Esophagus muscularis mucosa (tissue), 4 donors: ENCODE results near the gene RABEP2. TPM values are rescaled to one million over a fixed set of nuclear protein-coding genes. Genes with fewer than 3 reads are reported as not detected.
A peak's percentile ranks its signal among the peaks of the same experiment; 100 is the strongest.
"Not testable (repeated sequence)": the region's sequence is repeated elsewhere in the genome, so short reads cannot be mapped to it uniquely, and the experiment has no call there.

Source experiments
- DNase-seq: peaks from one replicate; pipeline ENCODE4 v3.0.0-alpha.2; 2017; ENCODE audit errors: extremely low spot score
- H3K27ac ChIP-seq, 4 donors: fragments of 200-600 bp; sonication (generic); replicated peaks in 1 of 4; 1 replicate in 3 of 4; 2 replicates in 1 of 4; pipeline ENCODE4 v1.5.1; 2016 to 2019; ENCODE audit warnings: mild to moderate bottlenecking in 1 of 4
- H3K27me3 ChIP-seq, 4 donors: fragments of 200-600 bp; sonication (generic); one replicate each; pipeline versions ENCODE4 v1.5.1 to v1.6.0; 2016 to 2019
- H3K36me3 ChIP-seq, 4 donors: fragments of 200-600 bp; sonication (generic); one replicate each; pipeline ENCODE4 v1.5.1; 2016 to 2019
- H3K4me1 ChIP-seq, 4 donors: fragments of 200-600 bp; sonication (generic); one replicate each; pipeline ENCODE4 v1.5.1; 2016 to 2019
- H3K4me3 ChIP-seq, 4 donors: fragments of 200-600 bp; sonication (generic); 1 replicate in 2 of 4; 2 replicates in 2 of 4; pipeline ENCODE4 v1.5.1; 2016 to 2019; ENCODE audit warnings: mild to moderate bottlenecking in 4 of 4, moderate library complexity in 1 of 4
- H3K9me3 ChIP-seq, 4 donors: fragments of 200-600 bp; sonication (generic); 1 replicate in 3 of 4; 2 replicates in 1 of 4; pipeline ENCODE4 v1.5.1; 2016 to 2019
- EP300 ChIP-seq: sonication (generic); formaldehyde crosslinking; IDR thresholded peaks from one replicate; pipeline ENCODE4 v1.6.1; 2017; ENCODE audit warnings: antibody characterized with exemption
- POLR2A ChIP-seq: fragments of 450-650 bp; IDR thresholded peaks from one replicate; pipeline ENCODE4 v1.6.1; 2017; ENCODE audit warnings: antibody characterized with exemption, moderate library complexity, mild to moderate bottlenecking, low read depth
- POLR2AphosphoS5 ChIP-seq, 2 donors: sonication (generic); formaldehyde crosslinking; IDR thresholded peaks; one replicate each; pipeline ENCODE4 v1.6.1; 2017; ENCODE audit warnings: antibody characterized with exemption in 2 of 2
- WGBS: methylation state at CpG from one replicate; pipeline ENCODE4 v1.1.5; 2018; 5-methylcytosine and 5-hydroxymethylcytosine counted together
- intact Hi-C: fragments of 100-400 bp; cut with DNase I; formaldehyde crosslinking; loops from one replicate; pipeline ENCODE4 v1.15.1; 2023
- total RNA-seq, 4 donors: library from RNA; depleted of rRNA; stranded (reverse); fragments of >200 nt; gene quantifications; one replicate each; pipeline versions ENCODE4 v1.1.0 to v1.2.1, GENCODE V29; 2016
- TF ChIP-seq, protein P1 (sequence below), 3 experiments: fragments of 200-600 bp in 2 of 3; fragments of 450-650 bp in 1 of 3; sonication (generic) in 2 of 3; IDR thresholded peaks; one replicate each; pipeline ENCODE4 v1.5.1; 2017 to 2019; ENCODE audit warnings: antibody characterized with exemption in 3 of 3, mild to moderate bottlenecking in 2 of 3, moderate library complexity in 1 of 3

The RABEP2 gene
- total RNA-seq, 4 donors from 2014 or later: 15.0 to 27.2 (median 16.7) TPM

- Histone ChIP-seq H3K9me3 (no peaks in the 10 kb centered on the region), H3K27me3 (no peaks in the 10 kb centered on the region), H3K4me3 (no peak overlapping the region), H3K4me1 (peaks cover 6 to 17% (median 6%) of the 10 kb centered on the region in 4 donors), H3K36me3 (peaks cover 26 to 56% (median 53%) of the 10 kb centered on the region in 4 donors), H3K27ac (no peak overlapping the region)
- TF ChIP-seq POLR2AphosphoS5 (IDR thresholded peaks at IDR 0.05): no peak
- TF ChIP-seq POLR2A: no peak
- no peak for TF ChIP-seq EP300
- TF ChIP-seq, protein P1, sequence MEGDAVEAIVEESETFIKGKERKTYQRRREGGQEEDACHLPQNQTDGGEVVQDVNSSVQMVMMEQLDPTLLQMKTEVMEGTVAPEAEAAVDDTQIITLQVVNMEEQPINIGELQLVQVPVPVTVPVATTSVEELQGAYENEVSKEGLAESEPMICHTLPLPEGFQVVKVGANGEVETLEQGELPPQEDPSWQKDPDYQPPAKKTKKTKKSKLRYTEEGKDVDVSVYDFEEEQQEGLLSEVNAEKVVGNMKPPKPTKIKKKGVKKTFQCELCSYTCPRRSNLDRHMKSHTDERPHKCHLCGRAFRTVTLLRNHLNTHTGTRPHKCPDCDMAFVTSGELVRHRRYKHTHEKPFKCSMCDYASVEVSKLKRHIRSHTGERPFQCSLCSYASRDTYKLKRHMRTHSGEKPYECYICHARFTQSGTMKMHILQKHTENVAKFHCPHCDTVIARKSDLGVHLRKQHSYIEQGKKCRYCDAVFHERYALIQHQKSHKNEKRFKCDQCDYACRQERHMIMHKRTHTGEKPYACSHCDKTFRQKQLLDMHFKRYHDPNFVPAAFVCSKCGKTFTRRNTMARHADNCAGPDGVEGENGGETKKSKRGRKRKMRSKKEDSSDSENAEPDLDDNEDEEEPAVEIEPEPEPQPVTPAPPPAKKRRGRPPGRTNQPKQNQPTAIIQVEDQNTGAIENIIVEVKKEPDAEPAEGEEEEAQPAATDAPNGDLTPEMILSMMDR (IDR thresholded peaks at IDR 0.05): no peak
- DNase-seq: no peak
- intact Hi-C loops: no loop called here
- WGBS: 98% methylated on average over 5 of the region's 6 CpGs
Measured at GRCh38 chr16:28874406-28874805, 50.6 kb downstream of the RABEP2 start.

DNA sequence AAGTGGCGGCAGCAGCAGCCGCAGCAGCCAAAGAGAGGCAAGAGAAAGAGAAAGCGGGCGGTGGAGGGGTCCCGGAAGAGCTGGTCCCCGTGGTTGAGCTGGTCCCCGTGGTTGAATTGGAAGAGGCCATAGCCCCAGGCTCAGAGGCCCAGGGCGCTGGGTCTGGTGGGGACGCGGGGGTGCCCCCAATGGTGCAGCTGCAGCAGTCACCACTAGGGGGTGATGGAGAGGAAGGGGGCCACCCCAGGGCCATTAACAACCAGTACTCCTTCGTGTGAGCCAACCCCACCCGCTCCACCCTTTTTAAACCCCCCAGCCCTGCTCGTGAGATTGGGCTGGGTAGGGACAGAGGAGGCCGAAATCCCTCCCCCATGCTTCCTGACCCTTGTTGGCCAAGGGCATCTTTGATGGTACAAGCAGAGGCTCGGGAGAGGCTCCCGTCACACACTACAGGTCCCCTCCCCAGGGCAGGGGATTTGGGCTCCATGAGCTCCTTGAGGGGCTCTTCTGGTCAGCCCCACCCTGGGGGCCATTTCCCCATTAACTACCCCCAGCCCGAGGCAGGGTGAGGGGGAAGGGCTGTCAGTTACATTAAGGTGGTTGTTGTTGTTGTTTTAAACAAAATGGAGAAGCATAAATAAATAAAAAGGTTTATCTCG, 51.4 kb downstream of the RABEP2 start:
- intact Hi-C loops: no loop called here
- no peak overlapping the region for H3K27ac ChIP-seq
- H3K27me3 ChIP-seq: no peaks in the 10 kb centered on the region
- no peak for TF ChIP-seq POLR2AphosphoS5 (IDR thresholded peaks at IDR 0.05)
- TF ChIP-seq, protein P1 (IDR thresholded peaks at IDR 0.05): peak; percentile 47 to 74 (median 52)
- peaks cover 33 to 63% (median 61%) of the 10 kb centered on the region in 4 donors for H3K36me3 ChIP-seq
- 85% methylated on average over 15 of the region's 18 CpGs for WGBS
- no peak for DNase-seq
- peaks cover 0 to 10% (median 0%) of the 10 kb centered on the region in 4 donors for H3K4me1 ChIP-seq
- no peak overlapping the region for H3K4me3 ChIP-seq
- no peaks in the 10 kb centered on the region for H3K9me3 ChIP-seq

DNA sequence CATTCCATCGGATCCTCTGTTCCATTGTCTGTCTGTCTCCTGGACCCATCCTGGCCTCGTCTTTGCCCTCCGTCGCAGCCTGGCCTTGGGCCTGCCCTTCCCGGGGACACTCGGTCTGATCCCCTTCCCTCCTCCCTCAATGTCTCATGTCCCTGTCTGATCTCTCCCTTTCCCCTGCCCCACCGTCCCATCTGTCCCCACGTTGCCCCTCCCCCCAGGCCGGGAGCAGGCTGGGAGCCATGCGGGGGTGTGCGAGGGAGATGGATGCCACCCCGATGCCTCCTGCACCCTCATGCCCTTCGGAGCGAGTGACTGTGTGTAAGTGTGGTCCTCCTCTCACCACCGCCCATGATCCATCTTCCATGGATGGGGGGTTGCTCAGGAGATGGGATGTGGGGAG, 52.1 kb downstream of the RABEP2 start:
- WGBS: 85% methylated on average over 15 of the region's 15 CpGs
- no peak for DNase-seq
- TF ChIP-seq, protein P1 (IDR thresholded peaks at IDR 0.05): no peak
- TF ChIP-seq EP300: no peak
- Histone ChIP-seq H3K27me3 (no peaks in the 10 kb centered on the region), H3K27ac (no peak overlapping the region), H3K9me3 (no peaks in the 10 kb centered on the region), H3K4me3 (no peak overlapping the region), H3K36me3 (peaks cover 40 to 71% (median 68%) of the 10 kb centered on the region in 4 donors), H3K4me1 (peaks cover 0 to 8% (median 0%) of the 10 kb centered on the region in 4 donors)
- intact Hi-C loops: no loop called here

DNA sequence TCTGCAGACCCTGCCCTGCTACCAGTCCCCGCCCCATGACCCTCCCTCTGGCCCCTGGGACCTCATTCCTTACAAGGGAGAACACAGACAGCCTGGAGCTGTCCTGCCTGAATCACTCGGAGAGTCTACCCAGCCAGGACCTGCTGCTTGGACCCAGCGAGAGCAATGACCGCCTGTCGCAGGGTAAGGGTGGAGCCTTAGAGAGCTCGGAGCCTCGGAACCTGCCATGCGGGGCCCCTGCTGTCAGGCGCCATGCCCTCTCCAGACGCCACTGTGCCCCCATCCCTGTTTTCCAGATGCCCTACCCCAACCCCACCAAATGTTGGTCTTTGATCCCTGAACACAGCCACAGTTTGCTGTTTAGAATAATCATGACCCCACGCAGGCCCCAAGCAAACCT, 55.8 kb downstream of the RABEP2 start:
- Histone ChIP-seq H3K36me3 (peaks cover 55 to 87% (median 82%) of the 10 kb centered on the region in 4 donors), H3K4me3 (no peak overlapping the region), H3K27me3 (no peaks in the 10 kb centered on the region), H3K27ac (no peak overlapping the region), H3K4me1 (peaks cover 12 to 29% (median 23%) of the 10 kb centered on the region in 4 donors), H3K9me3 (no peaks in the 10 kb centered on the region)
- DNase-seq: no peak
- TF ChIP-seq, protein P1 (IDR thresholded peaks at IDR 0.05): no peak
- TF ChIP-seq EP300: no peak
- no peak for TF ChIP-seq POLR2A
- no peak for TF ChIP-seq POLR2AphosphoS5 (IDR thresholded peaks at IDR 0.05)
- intact Hi-C loops: no loop called here
- WGBS: 91% methylated on average over 6 of the region's 11 CpGs

DNA sequence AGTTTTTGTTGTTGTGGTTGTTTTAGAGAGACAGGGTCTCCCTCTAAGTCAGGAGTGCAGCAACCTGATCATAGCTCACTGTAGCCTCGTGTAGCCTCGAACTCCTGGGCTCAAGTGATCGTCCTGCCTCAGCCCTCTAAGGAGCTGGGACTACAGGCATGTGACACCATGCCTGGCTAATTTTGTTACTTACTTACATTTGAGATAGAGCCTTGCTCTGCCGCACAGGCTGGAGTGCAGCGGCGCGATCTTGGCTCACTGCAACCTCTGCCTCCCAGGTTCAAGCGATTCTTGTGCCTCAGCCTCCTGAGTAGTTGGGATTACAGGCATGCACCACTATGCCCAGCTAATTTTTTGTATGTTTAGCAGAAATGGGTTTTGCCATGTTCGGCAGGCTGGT, 57.4 kb downstream of the RABEP2 start:
- H3K27ac ChIP-seq, intact Hi-C loops, DNase-seq, H3K4me3 ChIP-seq, H3K9me3 ChIP-seq, H3K27me3 ChIP-seq: not testable (repeated sequence)
- Histone ChIP-seq H3K36me3 (peaks cover 55 to 71% (median 67%) of the 10 kb centered on the region in 4 donors), H3K4me1 (peaks cover 14 to 36% (median 29%) of the 10 kb centered on the region in 4 donors)
- WGBS: 92% methylated on average over 9 of the region's 9 CpGs
